RWPE2 (cell line): Measurements from ENCODE around the gene CEP128.

Experiments used
- ATAC-seq: fragments of 200-7000 bp; cut with Tn5 transposase; 3 replicates; pipeline ENCODE4 v1.9.1; 2021; ENCODE audit warnings: low read depth
- DNase-seq: peaks from one replicate; pipeline ENCODE4 v3.0.0-alpha.2; 2020; ENCODE audit warnings: low spot score
- H3K27ac ChIP-seq: fragments of 450-650 bp; 2 replicates; pipeline ENCODE4 v1.5.1; 2017; ENCODE audit warnings: mild to moderate bottlenecking; ENCODE audit not compliant: poor library complexity, severe bottlenecking
- H3K27me3 ChIP-seq: fragments of 250-450 bp; sonication (Bioruptor Pico); 2 replicates; pipeline ENCODE4 v1.5.1; 2021; ENCODE audit warnings: mild to moderate bottlenecking, moderate library complexity; ENCODE audit not compliant: insufficient read depth, poor library complexity, severe bottlenecking
- H3K36me3 ChIP-seq: fragments of 250-450 bp; sonication (Bioruptor Pico); 2 replicates; pipeline ENCODE4 v1.5.1; 2020; ENCODE audit warnings: low read depth, mild to moderate bottlenecking, moderate library complexity
- H3K4me1 ChIP-seq: fragments of 250-450 bp; sonication (Bioruptor Pico); 2 replicates; pipeline ENCODE4 v1.5.1; 2021; ENCODE audit warnings: mild to moderate bottlenecking, moderate library complexity; ENCODE audit not compliant: insufficient read depth, poor library complexity, severe bottlenecking
- H3K4me3 ChIP-seq: fragments of 250-450 bp; sonication (Bioruptor Pico); 2 replicates; pipeline ENCODE4 v1.5.1; 2021; ENCODE audit warnings: mild to moderate bottlenecking, moderate library complexity; ENCODE audit not compliant: severe bottlenecking
- H3K9me3 ChIP-seq: fragments of 250-450 bp; sonication (Bioruptor Pico); 2 replicates; pipeline ENCODE4 v1.5.1; 2021; ENCODE audit warnings: mild to moderate bottlenecking, moderate library complexity; ENCODE audit not compliant: severe bottlenecking
- CTCF ChIP-seq: fragments of 450-650 bp; IDR thresholded peaks from one replicate; pipeline ENCODE4 v1.5.1; 2017; ENCODE audit warnings: mild to moderate bottlenecking, moderate library complexity; ENCODE audit not compliant: poor library complexity, severe bottlenecking

The CEP128 gene

GRCh38 chr14:80567905-80568536 lies 373.5 kb downstream of the CEP128 start:
- ATAC-seq (peak; percentile 93), DNase-seq (peak; percentile 60)
- peaks cover 41% of the 10 kb centered on the region for H3K4me1 ChIP-seq
- TF ChIP-seq CTCF = no peak
- H3K4me3 ChIP-seq = no peak overlapping the region
- H3K36me3 ChIP-seq = no peaks in the 10 kb centered on the region
- H3K27me3 ChIP-seq = no peaks in the 10 kb centered on the region
- H3K9me3 ChIP-seq = no peaks in the 10 kb centered on the region
- H3K27ac ChIP-seq = peak overlapping the region; percentile 65

GRCh38 chr14:80565001-80565400 lies 376.5 kb downstream of the CEP128 start:
- Histone ChIP-seq H3K36me3 (no peaks in the 10 kb centered on the region), H3K27ac (no peak overlapping the region), H3K9me3 (no peaks in the 10 kb centered on the region), H3K4me1 (peaks cover 34% of the 10 kb centered on the region), H3K27me3 (no peaks in the 10 kb centered on the region), H3K4me3 (no peak overlapping the region)
- no peak for ATAC-seq
- no peak for TF ChIP-seq CTCF
- DNase-seq = no peak

DNA sequence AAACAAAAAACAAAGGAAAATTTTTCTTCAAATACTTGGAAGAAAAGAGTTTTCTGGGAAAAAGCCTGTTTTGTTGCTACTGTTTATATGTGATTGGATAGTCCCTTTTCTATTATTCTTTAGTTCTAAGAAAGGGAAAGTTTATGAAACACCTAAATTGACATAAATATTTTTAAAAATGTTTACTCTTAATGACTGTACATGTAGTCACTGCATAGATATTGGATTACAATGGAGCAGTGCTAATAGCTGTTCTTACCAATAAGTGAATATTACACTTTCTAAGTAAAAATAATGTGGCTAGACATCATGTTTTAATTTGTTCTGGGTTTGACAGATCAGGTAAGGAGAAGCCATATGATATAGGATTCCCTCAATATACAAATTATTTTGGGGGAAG lies 377.5 kb downstream of the CEP128 start:
- DNase-seq (no peak), ATAC-seq (no peak)
- Histone ChIP-seq H3K4me3 (no peak overlapping the region), H3K9me3 (no peaks in the 10 kb centered on the region), H3K27me3 (no peaks in the 10 kb centered on the region), H3K4me1 (peaks cover 27% of the 10 kb centered on the region), H3K36me3 (no peaks in the 10 kb centered on the region), H3K27ac (no peak overlapping the region)
- no peak for TF ChIP-seq CTCF

- no peak for ATAC-seq
- Histone ChIP-seq H3K4me3 (no peak overlapping the region), H3K9me3 (no peaks in the 10 kb centered on the region), H3K27me3 (no peaks in the 10 kb centered on the region), H3K36me3 (no peaks in the 10 kb centered on the region), H3K27ac (no peak overlapping the region), H3K4me1 (peaks cover 6% of the 10 kb centered on the region)
- TF ChIP-seq CTCF = no peak
- no peak for DNase-seq
These were observed 380.5 kb downstream of the CEP128 start for GRCh38 chr14:80560800-80561657.

- ATAC-seq (no peak), DNase-seq (no peak)
- Histone ChIP-seq H3K4me1 (no peaks in the 10 kb centered on the region), H3K4me3 (no peak overlapping the region), H3K27me3 (no peaks in the 10 kb centered on the region), H3K36me3 (no peaks in the 10 kb centered on the region), H3K27ac (no peak overlapping the region), H3K9me3 (no peaks in the 10 kb centered on the region)
- no peak for TF ChIP-seq CTCF
These were observed 387.4 kb downstream of the CEP128 start for GRCh38 chr14:80554139-80554538.
